ENCODE measurements around the gene PHACTR3. TPM values are rescaled to one million over a fixed set of nuclear protein-coding genes. Genes with fewer than 3 reads are reported as not detected.

Gene PHACTR3
- total RNA-seq, 4 donors from 2014 or later: 5.4 to 15.9 (median 10.0) TPM

DNA sequence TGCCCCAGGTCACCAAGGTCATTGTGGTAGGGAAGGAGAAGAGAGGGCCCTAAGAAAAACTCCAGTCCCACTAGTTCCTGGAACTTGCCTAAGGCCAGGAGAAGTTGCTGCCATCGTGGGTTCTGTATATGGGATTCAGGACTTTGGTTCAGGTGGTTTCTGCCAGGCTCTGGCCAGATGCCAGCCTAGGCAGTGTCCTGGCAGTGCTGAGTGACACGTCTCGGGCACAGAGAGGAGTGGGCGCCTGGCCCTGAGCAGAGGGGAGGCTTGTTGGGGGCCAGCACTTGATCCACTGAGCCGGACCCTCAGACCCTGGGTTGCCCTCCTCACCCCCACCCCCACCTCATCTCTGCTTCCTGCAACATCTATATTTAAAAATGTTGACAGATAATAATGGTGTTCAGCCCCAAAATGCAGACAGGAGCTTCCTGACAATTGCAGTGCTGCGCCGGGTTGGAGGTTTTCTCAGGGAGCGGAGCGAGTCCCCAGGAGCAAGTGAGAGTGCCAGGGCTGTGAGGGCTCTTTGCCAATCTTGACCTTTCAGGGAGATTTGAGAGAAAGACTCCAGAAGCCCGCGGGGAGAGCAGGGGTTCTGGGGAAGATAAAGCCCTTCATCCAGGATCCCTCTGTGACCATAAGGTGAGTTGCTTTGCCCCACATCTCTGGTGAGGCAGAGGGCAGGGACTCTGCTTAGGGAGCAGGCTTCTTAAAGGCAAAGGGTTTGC is 71.9 kb downstream of the PHACTR3 start:
- no peak for TF ChIP-seq POLR2A (IDR thresholded peaks at IDR 0.05)
- TF ChIP-seq CTCF (IDR thresholded peaks at IDR 0.05): no peak
- TF ChIP-seq EP300 (IDR thresholded peaks at IDR 0.05): no peak
- H3K27me3 ChIP-seq: peaks cover 0 to 26% of the 10 kb centered on the region in 2 donors
- no peak for DNase-seq (ENCODE audit: low spot score in 2 of 2)
- no peaks in the 10 kb centered on the region for H3K9me3 ChIP-seq
- H3K4me3 ChIP-seq: no peak overlapping the region
- no peaks in the 10 kb centered on the region for H3K4me1 ChIP-seq
- 50 to 52% methylated on average over 10 to 11 of the region's 11 CpGs for WGBS, 2 donors
- H3K27ac ChIP-seq: no peak overlapping the region
- H3K36me3 ChIP-seq: no peaks in the 10 kb centered on the region

DNA sequence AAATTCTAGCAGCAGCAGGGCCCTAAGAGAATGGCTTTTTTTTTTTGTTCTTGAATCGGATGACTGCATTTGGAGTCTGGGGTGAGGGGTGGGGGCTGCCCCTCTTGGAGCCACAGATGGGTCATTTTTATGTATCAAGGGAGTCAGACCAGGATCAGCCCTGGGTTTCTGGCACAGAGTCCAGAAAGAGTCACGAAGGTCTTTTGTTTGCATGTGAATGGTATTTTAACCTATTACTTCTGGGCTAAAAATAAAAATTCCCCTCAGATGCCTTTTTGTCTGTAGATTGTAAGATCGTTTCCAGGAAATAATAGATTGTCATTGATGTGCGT is 72.5 kb downstream of the PHACTR3 start:
- H3K27me3 ChIP-seq: peaks cover 0 to 26% of the 10 kb centered on the region in 2 donors
- no peak for TF ChIP-seq CTCF (IDR thresholded peaks at IDR 0.05)
- no peak for TF ChIP-seq EP300 (IDR thresholded peaks at IDR 0.05)

DNA sequence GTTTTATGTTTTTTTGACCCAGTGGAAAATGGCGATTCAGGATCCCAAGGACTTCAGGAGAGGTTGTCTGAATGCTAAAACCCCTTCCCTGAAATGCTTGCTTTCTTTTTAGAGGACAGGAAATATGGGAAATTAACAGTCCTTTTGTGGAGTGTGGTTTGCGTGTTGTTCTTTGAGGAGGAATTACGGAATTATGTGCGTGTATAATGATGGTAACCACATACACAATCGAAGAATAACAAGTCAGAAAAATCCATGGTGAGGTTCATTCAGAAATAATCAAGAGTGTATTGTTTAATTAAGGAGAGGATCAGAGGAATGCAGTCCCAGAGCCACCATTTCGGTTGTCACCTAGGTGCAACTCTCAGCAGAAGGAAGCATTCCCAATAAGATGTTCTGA is 73.2 kb downstream of the PHACTR3 start:
- Histone ChIP-seq H3K4me1 (no peaks in the 10 kb centered on the region), H3K36me3 (no peaks in the 10 kb centered on the region), H3K4me3 (no peak overlapping the region), H3K9me3 (no peaks in the 10 kb centered on the region), H3K27ac (no peak overlapping the region), H3K27me3 (peaks cover 0 to 26% of the 10 kb centered on the region in 2 donors)
- no peak for DNase-seq (ENCODE audit: low spot score in 2 of 2)
- WGBS, 2 donors: 49 to 59% methylated on average over 6 of the region's 6 CpGs
- no peak for TF ChIP-seq CTCF (IDR thresholded peaks at IDR 0.05)

More for the DNA sequence above, 72.5 kb downstream of the PHACTR3 start:
- 11 to 22% methylated on average over 4 of the region's 4 CpGs for WGBS, 2 donors
- no peaks in the 10 kb centered on the region for H3K36me3 ChIP-seq
- no peak for DNase-seq (ENCODE audit: low spot score in 2 of 2)
- no peaks in the 10 kb centered on the region for H3K4me1 ChIP-seq
- H3K27ac ChIP-seq: no peak overlapping the region
- no peaks in the 10 kb centered on the region for H3K9me3 ChIP-seq
- H3K4me3 ChIP-seq: no peak overlapping the region

GRCh38 chr20:59678288-59678687 is 73.9 kb downstream of the PHACTR3 start:
- 36 to 37% methylated on average over 9 of the region's 9 CpGs for WGBS, 2 donors
- H3K27me3 ChIP-seq: peaks cover 0 to 26% of the 10 kb centered on the region in 2 donors
- TF ChIP-seq EP300 (IDR thresholded peaks at IDR 0.05): no peak

GRCh38 chr20:59678951-59679350 is 74.6 kb downstream of the PHACTR3 start:
- H3K9me3 ChIP-seq: no peaks in the 10 kb centered on the region
- TF ChIP-seq POLR2A (IDR thresholded peaks at IDR 0.05) (no peak), EP300 (IDR thresholded peaks at IDR 0.05) (no peak), CTCF (IDR thresholded peaks at IDR 0.05) (no peak)
- WGBS, 2 donors: 70 to 79% methylated on average over 8 of the region's 8 CpGs
- H3K27ac ChIP-seq: no peak overlapping the region
- peaks cover 0 to 26% of the 10 kb centered on the region in 2 donors for H3K27me3 ChIP-seq
- no peaks in the 10 kb centered on the region for H3K4me1 ChIP-seq
- no peaks in the 10 kb centered on the region for H3K36me3 ChIP-seq
- H3K4me3 ChIP-seq: no peak overlapping the region
- DNase-seq (ENCODE audit: low spot score in 2 of 2): no peak

More at GRCh38 chr20:59678288-59678687, 73.9 kb downstream of the PHACTR3 start:
- Histone ChIP-seq H3K4me1 (no peaks in the 10 kb centered on the region), H3K36me3 (no peaks in the 10 kb centered on the region), H3K4me3 (no peak overlapping the region), H3K27ac (no peak overlapping the region), H3K9me3 (no peaks in the 10 kb centered on the region)
- DNase-seq (ENCODE audit: low spot score in 2 of 2): no peak

Data from tibial nerve (tissue), 4 donors.